Activated CD4-positive, alpha-beta memory T cell treated with anti-CD3 and anti-CD28 coated beads, Interleukin-2, amount 10 ng/mL, durations not matched to agents 7 days and 5 days (primary cell): ENCODE data around the gene PRICKLE2. TPM values are rescaled to one million over a fixed set of nuclear protein-coding genes. Genes with fewer than 3 reads are reported as not detected.

ENCODE experiments used
- CTCF ChIA-PET: fragments of 350-600 bp; sonication (Branson Sonifier 250); formaldehyde crosslinking; loops from one replicate; lab custom pipeline; 2021; ENCODE audit warnings: antibody characterized with exemption, inconsistent platforms; lab: Charles Lee
- POLR2A ChIA-PET: fragments of 350-600 bp; sonication (Branson Sonifier 250); formaldehyde crosslinking; loops from one replicate; lab custom pipeline; 2021; ENCODE audit warnings: antibody characterized with exemption; lab: Charles Lee
- DNase-seq: peaks from one replicate; pipeline ENCODE4 v3.0.0-alpha.2; 2020
- H3K27ac Mint-ChIP-seq: one replicate; pipeline ENCODE4 v1.8.0; 2021; ENCODE audit warnings: mild to moderate bottlenecking, mixed read lengths
- H3K27me3 Mint-ChIP-seq: one replicate; pipeline ENCODE4 v1.8.0; 2021; ENCODE audit warnings: mixed read lengths
- H3K36me3 Mint-ChIP-seq: one replicate; pipeline ENCODE4 v1.8.0; 2021; ENCODE audit warnings: low read depth, mixed read lengths
- H3K4me1 Mint-ChIP-seq: one replicate; pipeline ENCODE4 v1.8.0; 2021; ENCODE audit warnings: mixed read lengths
- H3K4me3 Mint-ChIP-seq: one replicate; pipeline ENCODE4 v1.8.0; 2021; ENCODE audit warnings: mild to moderate bottlenecking, mixed read lengths
- H3K9me3 Mint-ChIP-seq: one replicate; pipeline ENCODE4 v1.8.0; 2021; ENCODE audit warnings: mixed read lengths
- total RNA-seq, 2 experiments: library from RNA; stranded (reverse); gene quantifications; one replicate each; pipeline ENCODE4 v1.2.3, GENCODE V29; 2021

The PRICKLE2 gene
- total RNA-seq, 2 experiments from 2014 or later: not detected

DNA sequence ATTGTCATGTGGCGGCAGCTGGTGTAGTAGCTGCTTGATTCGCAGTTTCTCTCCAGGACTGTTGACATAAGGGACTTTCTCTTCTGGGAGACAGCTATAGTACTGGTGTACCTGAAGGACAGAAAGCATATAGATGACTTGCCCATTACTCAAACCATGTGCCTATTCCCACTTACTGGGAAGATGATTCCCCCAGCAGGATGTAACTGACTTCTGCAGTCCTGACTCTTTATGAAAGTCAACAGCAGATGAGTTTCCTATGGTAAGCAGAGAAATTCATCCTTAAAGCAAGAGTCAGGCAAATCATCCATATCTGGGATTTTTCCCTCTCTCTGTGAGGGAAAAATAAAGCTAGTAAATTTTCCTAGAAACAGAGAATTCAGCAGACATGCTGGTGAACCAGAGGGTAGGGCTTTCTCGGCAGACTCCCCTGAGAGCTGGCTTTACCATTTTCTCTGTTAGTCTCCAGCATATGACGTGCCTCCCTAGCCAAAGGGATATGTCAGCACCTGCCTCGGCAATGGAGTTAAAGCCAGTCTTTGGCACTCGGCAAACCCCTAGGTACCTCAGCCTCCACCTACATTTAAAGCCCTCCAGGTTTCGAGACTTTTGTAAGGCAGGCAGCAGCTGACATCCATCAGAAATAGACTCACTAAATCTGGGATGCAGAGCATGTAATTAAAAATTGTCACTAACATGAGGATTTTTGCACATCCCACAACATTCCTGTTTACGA lies 62.1 kb downstream of the PRICKLE2 start:
- H3K4me3 Mint-ChIP-seq: no peak overlapping the region
- ChIA-PET POLR2A (no interaction called here), CTCF (no interaction called here)
- no peaks in the 10 kb centered on the region for H3K36me3 Mint-ChIP-seq
- peaks cover 7% of the 10 kb centered on the region for H3K27me3 Mint-ChIP-seq
- DNase-seq: no peak
- H3K4me1 Mint-ChIP-seq: peaks cover 3% of the 10 kb centered on the region
- H3K9me3 Mint-ChIP-seq: no peaks in the 10 kb centered on the region
- H3K27ac Mint-ChIP-seq: no peak overlapping the region

DNA sequence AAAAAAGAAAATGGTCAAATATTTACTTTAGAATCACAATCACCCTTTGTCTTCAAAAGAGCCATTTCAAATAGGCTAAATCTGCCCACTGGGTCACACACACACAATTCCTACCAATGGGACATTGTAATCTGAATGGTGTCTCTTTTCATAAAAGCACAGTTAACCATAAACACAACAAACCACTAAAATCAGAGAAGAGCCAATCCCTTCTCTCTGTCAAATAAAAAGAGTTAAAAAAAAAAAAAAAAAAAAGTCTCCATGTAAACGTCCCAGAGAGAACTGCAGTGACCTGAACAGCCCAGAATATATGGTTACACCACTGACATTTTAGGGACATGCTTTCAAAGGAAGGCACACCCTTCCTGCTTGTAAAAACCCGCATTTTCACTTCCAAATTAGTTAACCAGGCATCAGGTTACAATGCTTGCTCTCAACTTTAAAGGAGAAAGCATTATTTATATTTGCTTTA lies 63.7 kb downstream of the PRICKLE2 start:
- ChIA-PET POLR2A (no interaction called here), CTCF (no interaction called here)
- Mint-ChIP-seq H3K27me3 (peaks cover 7% of the 10 kb centered on the region), H3K36me3 (no peaks in the 10 kb centered on the region), H3K27ac (no peak overlapping the region), H3K4me3 (no peak overlapping the region), H3K4me1 (peaks cover 3% of the 10 kb centered on the region), H3K9me3 (no peaks in the 10 kb centered on the region)
- DNase-seq: no peak

DNA sequence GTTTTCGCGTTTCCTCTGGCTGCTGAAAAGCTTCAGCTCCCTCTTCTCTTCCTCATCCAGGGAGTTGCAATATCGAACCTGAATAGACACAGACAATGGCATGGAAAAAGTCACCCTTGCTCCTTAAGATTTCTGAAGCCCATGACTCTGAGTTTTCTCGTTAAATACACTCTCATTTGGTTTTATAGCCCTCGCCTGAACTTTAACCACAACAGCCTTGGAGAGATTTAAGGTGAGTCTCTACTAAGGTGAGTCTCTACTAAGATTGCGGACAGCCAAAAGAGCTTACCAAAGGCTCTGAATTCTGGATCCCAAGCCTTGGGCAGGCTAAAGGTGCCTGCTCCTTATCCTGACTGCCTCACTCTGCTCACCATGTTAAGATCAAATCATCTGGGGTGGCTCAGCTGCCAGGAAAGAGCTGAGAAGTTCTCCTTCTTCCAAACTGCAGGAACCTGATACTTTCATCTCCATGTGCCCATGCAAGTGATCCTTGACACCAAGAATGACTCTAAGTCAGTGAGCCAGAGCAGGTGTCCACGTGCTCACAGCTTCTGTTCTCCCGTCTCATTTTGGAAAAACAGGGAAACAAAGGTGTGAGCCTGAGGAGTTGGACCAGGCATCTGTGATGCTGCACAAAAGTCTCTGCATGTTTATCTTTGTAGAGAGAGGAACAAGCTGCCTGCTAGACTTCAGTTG lies 65.1 kb downstream of the PRICKLE2 start:
- H3K27ac Mint-ChIP-seq: no peak overlapping the region
- DNase-seq: no peak
- peaks cover 3% of the 10 kb centered on the region for H3K4me1 Mint-ChIP-seq
- POLR2A ChIA-PET: no interaction called here
- CTCF ChIA-PET: interaction anchor here (0.5 kb wide), 1 partner anchor 312 kb away, joined by 3 read pairs; no protein-coding TSS in a partner anchor
- no peak overlapping the region for H3K4me3 Mint-ChIP-seq
- no peaks in the 10 kb centered on the region for H3K36me3 Mint-ChIP-seq
- peaks cover 7% of the 10 kb centered on the region for H3K27me3 Mint-ChIP-seq
- no peaks in the 10 kb centered on the region for H3K9me3 Mint-ChIP-seq

DNA sequence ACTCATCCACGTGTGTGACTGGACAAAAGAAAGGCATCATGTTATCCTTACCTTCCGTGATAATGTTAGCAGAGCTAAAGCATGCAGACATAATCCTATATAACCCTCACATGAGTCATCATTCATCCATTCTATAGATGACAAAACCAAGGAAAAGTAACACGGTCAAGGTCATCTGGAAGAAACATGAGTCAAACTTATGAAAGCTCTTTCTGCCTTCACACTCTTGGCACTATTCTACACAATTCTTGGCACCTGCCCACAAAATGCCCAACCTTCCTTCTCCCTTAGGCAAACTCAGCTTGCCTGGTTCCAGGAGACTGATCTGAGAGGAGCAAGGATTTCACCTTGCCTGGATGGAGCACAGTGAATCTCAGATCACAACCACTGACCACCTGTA lies 66.9 kb downstream of the PRICKLE2 start:
- Mint-ChIP-seq H3K27me3 (peaks cover 7% of the 10 kb centered on the region), H3K4me3 (no peak overlapping the region), H3K9me3 (no peaks in the 10 kb centered on the region), H3K36me3 (no peaks in the 10 kb centered on the region), H3K27ac (no peak overlapping the region), H3K4me1 (peaks cover 3% of the 10 kb centered on the region)
- DNase-seq: no peak
- CTCF ChIA-PET: no interaction called here
- POLR2A ChIA-PET: interaction anchor here (0.6 kb wide), 1 partner anchor 135 kb away, joined by 3 read pairs; the partner anchor contains the start of gene PSMD6

DNA sequence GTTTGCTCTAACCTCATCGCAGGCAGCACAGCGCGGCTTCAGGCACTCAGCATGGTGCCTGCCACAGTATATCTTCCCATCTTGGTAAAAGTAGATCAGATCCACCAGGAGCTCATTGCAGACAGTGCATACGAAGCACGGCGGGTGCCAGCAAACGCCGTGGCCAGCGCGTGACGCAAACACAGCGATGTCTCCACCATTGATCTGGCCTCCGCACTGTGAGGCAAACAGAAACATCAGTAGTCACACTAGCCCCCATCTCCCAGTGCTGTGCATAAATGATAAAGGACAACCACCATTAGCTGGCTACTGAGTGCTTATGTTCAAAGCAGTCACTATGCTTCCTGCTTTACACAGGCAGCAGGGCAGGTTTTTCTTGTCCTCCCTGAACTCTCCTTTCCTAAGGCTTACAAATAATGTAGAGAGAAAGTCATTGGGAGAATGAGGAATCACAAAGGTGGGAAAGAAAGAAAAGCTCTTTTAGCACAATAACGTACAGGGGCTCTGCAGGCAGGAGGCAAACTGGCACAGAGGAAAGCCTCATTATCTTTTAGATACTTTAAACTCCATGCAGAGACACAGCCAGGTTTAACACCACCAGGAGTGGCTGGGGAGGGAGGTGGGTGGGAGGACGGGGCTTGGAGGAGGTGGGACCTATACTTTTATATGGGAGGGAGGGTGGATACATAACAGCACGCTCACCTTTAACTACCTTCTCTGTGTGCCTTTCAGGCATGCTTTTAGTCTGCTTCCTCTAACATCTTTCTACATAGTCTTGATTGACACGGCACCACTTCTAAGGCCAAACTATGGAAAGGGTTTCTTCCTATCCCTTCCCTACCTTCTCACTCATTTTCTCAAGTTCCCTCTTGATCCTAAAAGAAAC lies 67.9 kb downstream of the PRICKLE2 start:
- ChIA-PET POLR2A (no interaction called here), CTCF (no interaction called here)
- H3K4me1 Mint-ChIP-seq: peaks cover 3% of the 10 kb centered on the region
- H3K9me3 Mint-ChIP-seq: no peaks in the 10 kb centered on the region
- H3K27ac Mint-ChIP-seq: no peak overlapping the region
- H3K27me3 Mint-ChIP-seq: peaks cover 7% of the 10 kb centered on the region
- H3K36me3 Mint-ChIP-seq: no peaks in the 10 kb centered on the region
- no peak overlapping the region for H3K4me3 Mint-ChIP-seq
- DNase-seq: no peak

DNA sequence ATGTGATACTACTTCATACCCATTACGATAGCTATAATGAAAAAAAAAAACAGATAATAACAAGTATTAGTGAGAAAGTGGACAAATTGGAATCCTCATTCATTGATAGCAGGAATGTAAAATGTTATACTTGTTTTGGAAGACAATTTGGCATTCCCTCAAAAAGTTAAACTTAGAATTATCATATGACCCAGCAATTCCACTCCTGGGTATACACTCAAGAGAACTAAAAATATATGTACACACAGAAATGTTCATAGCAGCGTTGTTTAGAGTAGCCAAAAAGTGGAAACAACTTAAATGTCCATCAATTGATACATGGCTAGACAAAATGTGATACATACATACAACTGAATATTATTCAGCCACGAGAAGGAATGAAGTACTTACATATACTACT lies 69.9 kb downstream of the PRICKLE2 start:
- peaks cover 4% of the 10 kb centered on the region for H3K27me3 Mint-ChIP-seq
- H3K9me3 Mint-ChIP-seq: no peaks in the 10 kb centered on the region
- CTCF ChIA-PET: no interaction called here
- POLR2A ChIA-PET: no interaction called here
- H3K27ac Mint-ChIP-seq: no peak overlapping the region
- DNase-seq: no peak
- no peaks in the 10 kb centered on the region for H3K4me1 Mint-ChIP-seq
- H3K36me3 Mint-ChIP-seq: no peaks in the 10 kb centered on the region
- no peak overlapping the region for H3K4me3 Mint-ChIP-seq

DNA sequence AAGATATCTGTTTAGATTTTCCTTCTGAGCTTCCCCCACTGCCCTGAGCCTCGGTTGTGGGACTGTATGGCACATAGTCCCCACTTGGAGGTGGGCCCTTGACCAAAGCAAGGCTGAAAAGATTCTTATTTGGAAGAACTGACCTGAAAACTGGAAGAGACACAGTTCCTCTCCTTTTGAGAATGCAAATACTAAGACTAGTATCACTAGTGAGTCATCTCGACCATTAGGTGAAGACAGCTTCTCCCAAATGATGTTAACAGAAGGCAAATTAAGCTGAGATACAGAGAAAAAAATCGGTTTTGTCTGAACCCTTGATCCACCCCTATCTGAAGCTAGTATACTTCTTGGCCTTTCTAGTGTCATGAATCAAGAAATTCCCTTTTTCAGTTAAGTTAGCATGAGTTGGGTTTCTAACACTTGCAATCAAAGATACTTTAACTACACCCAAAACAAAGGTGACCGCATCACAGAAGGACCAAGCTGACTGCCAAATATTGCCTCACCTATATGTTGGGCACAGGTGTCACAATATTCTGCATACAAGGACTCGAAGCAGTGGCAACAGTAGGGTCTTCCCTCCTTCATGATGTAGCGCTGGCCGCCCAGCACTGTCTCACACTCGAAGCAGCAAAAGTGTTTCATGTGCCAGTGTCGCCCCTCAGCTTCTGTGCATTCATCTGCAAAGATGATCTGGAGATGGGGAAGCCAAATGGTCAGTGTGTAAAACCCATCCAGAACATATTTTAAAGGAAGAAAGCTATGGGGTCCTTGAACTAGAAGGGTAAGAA lies 72.4 kb downstream of the PRICKLE2 start:
- CTCF ChIA-PET: no interaction called here
- H3K9me3 Mint-ChIP-seq: no peaks in the 10 kb centered on the region
- no peaks in the 10 kb centered on the region for H3K4me1 Mint-ChIP-seq
- no peaks in the 10 kb centered on the region for H3K36me3 Mint-ChIP-seq
- H3K27me3 Mint-ChIP-seq: no peaks in the 10 kb centered on the region
- no peak for DNase-seq
- H3K4me3 Mint-ChIP-seq: no peak overlapping the region
- POLR2A ChIA-PET: no interaction called here
- no peak overlapping the region for H3K27ac Mint-ChIP-seq

DNA sequence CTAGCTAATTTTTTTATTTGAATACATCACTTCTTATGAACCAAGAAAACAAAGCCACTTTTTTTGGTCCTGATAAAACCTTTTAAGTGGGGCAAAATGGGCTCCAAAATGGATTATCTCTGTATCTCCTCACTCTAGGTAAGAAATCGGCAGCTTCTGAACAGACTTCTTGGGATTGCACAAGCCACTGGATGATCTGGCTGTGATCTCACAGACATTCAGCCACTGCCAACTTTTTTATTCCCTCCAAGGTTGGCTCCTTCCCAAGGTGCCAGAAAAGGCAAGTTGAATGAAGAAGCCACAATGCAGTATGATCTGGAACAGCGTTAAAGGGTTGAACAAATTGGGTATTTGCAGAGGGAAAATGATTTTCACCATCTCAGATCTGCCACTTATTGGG lies 73.2 kb downstream of the PRICKLE2 start:
- POLR2A ChIA-PET: no interaction called here
- Mint-ChIP-seq H3K27me3 (no peaks in the 10 kb centered on the region), H3K4me3 (no peak overlapping the region), H3K9me3 (no peaks in the 10 kb centered on the region), H3K36me3 (no peaks in the 10 kb centered on the region), H3K27ac (no peak overlapping the region), H3K4me1 (no peaks in the 10 kb centered on the region)
- no peak for DNase-seq
- CTCF ChIA-PET: no interaction called here

DNA sequence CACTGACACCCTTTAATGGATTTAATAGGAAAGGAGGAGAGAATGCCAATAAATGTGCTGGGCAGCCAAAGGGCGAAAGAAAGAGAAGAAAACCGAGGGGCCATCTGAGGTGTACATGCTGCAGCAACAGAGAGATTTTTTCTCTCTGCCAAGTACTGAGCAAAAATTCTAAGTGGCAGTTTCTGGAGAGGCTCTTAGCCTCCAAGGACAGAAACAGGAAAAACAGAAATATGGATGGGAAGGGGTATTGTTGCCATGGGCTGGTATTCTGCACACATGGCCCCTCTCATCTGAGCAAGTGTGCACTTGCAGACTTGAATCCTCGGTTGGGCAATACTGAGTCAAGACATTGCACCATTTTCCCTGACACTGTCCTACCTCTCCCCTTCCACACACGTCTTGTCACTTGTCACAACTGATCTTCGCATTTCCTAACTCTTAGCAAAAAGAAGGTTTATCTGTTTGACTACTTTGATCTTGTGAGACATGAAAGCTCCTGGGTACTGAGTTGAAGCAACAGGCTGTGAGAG lies 73.9 kb downstream of the PRICKLE2 start:
- no peaks in the 10 kb centered on the region for H3K36me3 Mint-ChIP-seq
- ChIA-PET POLR2A (no interaction called here), CTCF (no interaction called here)
- no peak overlapping the region for H3K4me3 Mint-ChIP-seq
- no peaks in the 10 kb centered on the region for H3K4me1 Mint-ChIP-seq
- no peak for DNase-seq
- no peaks in the 10 kb centered on the region for H3K27me3 Mint-ChIP-seq
- no peak overlapping the region for H3K27ac Mint-ChIP-seq
- H3K9me3 Mint-ChIP-seq: no peaks in the 10 kb centered on the region

DNA sequence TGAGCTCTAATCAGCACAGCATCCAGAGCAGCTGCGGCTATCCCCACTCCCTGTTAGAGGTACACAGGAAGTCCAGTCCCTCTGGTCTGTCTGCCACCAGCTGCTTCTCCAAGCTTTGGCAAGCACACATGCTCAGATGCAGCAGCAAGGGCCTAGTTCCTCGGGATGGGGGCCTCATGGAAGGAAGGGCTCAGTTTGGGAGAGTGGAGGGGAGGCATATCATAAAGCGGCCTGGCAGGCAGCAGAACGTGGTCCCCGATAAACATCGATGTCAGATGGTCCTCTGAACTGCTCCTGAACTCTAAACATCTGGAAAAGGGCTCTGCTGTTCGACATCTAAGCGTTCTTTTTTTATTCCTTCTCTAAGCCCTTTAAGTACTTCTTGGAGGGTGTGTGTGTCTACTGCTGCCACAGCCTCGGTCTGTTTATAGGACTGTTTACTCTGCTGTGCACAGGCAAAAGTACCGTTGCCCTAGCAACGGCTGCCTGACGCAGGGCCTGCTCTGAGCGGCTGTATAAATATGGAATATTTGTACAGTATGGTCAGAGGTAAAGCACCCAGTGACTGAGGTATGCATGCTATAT lies 74.6 kb downstream of the PRICKLE2 start:
- POLR2A ChIA-PET: no interaction called here
- CTCF ChIA-PET: no interaction called here
- Mint-ChIP-seq H3K27ac (no peak overlapping the region), H3K27me3 (no peaks in the 10 kb centered on the region), H3K4me1 (no peaks in the 10 kb centered on the region), H3K36me3 (no peaks in the 10 kb centered on the region), H3K9me3 (no peaks in the 10 kb centered on the region), H3K4me3 (no peak overlapping the region)
- DNase-seq: no peak

DNA sequence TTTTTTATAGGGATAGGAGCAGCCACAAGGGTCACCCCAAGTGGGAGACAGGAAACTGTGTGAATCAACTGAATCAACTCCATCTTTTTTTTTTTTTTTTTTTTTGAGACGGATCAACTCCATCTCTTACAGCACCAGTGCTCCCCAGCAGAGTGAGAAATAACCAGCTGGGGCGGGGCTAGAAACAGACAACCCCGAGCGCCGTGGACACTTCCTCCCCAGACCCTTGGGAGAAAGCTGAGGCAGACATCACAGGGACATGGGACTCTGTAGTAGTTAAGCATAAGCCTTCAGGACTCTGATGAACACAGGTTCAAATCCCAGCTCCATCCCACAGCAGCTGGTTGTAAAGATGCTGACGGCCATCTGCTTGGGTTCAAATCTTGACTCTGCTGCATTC lies 75.4 kb downstream of the PRICKLE2 start:
- no peaks in the 10 kb centered on the region for H3K27me3 Mint-ChIP-seq
- no peaks in the 10 kb centered on the region for H3K4me1 Mint-ChIP-seq
- H3K27ac Mint-ChIP-seq: no peak overlapping the region
- no peaks in the 10 kb centered on the region for H3K36me3 Mint-ChIP-seq
- H3K9me3 Mint-ChIP-seq: no peaks in the 10 kb centered on the region
- no peak overlapping the region for H3K4me3 Mint-ChIP-seq
- no peak for DNase-seq
- POLR2A ChIA-PET: no interaction called here
- CTCF ChIA-PET: no interaction called here

DNA sequence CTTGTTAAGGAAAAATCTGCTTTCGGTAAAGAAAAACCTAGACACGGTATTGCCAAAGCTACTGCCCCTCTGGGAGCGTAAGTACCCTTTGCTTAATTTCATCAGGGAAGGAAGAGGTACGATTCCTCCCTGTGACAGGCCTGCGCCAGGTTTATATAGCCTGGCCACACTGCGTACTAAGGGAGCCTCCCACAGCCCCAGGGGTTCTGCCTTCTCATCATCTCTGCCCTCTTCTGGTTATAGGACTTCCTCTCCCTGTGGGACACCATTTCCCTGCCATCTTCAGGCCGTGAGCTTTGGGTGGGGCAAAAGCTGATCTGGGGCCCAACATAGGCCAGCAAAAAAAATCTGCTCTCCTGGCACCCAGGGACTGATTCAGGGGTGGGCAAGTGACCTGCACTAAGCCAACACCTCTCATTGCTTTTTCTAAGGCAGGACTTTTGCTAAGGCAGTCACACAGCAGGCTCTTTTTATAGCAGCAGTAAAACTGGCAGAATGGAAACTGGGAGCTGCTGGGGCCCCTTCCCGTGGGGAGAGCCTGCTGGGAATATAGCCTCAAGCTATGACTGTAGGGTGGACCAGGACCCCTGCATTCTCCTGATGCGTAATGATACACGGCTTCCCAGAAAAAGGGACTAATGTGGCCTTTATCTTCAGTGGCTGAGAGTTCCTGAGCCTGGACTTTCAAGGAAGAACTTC lies 76.2 kb downstream of the PRICKLE2 start:
- POLR2A ChIA-PET: no interaction called here
- Mint-ChIP-seq H3K9me3 (no peaks in the 10 kb centered on the region), H3K27me3 (no peaks in the 10 kb centered on the region), H3K27ac (no peak overlapping the region), H3K4me3 (no peak overlapping the region), H3K4me1 (no peaks in the 10 kb centered on the region), H3K36me3 (no peaks in the 10 kb centered on the region)
- CTCF ChIA-PET: no interaction called here
- DNase-seq: no peak
